HG03039 (cell line): ENCODE measurements around the gene COL9A2.

Experiments
- ATAC-seq: cut with Tn5 transposase; IDR thresholded peaks from one replicate; pipeline ENCODE4 v1.9.1; 2021; ENCODE audit warnings: mild to moderate bottlenecking, moderate library complexity; ENCODE audit not compliant: unreplicated experiment

Gene COL9A2

DNA sequence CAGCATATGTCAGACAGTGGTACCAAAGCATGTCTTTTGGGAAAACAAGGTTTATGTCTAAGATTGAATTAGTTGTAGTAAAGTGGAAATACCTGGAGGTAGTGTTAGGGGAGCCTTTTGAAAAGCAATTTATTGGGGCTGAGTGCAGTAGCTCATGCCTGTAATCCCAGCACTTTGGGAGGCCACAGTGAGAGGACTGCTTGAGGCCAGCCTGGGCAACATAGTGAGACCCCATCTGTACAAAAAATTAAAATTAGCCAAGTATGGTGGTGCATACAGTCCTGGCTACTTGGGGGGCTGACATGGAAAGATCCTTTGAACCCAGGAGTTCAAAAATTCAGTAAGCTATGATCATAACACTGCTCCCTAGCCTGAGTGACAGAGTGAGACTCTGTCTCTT, 51.8 kb downstream of the COL9A2 start:
- ATAC-seq = no peak

DNA sequence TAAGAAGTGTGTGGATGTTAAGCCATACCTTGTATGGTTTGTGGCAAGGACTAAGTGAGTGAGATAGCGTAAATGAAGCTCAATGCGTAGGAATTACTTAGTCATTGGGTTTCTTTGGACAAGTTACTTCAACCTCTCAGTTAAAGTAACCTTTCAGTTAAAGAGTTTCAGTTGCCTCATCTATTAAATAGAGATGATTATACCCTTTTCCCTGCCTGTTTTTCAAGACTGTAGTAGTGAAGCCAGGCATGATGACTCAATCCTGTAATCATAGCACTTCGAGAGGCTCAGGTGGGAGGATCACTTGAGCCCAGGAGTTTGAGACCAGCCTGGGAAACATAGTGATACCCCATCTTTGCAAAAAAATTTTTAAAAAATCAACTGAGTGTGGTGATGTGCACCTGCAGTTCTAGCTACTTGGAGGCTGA, 52.7 kb downstream of the COL9A2 start:
- no peak for ATAC-seq

DNA sequence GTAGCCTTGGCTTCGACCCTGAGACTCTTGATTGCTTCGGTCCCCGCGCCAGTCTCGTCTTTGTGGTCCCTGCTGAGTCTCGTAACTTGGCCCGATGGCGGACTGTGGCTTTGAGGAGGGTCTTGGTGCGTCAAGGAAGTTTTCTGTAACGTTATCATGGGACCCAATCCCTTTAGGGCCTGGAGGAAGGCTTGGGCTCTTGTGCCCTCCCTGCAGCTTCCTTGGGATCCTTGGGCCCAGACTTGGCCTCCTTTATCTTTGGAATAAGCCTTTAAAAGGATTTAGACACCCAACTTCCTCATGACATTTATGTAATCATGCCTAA, 58.7 kb downstream of the COL9A2 start:
- ATAC-seq = peak; percentile 2

DNA sequence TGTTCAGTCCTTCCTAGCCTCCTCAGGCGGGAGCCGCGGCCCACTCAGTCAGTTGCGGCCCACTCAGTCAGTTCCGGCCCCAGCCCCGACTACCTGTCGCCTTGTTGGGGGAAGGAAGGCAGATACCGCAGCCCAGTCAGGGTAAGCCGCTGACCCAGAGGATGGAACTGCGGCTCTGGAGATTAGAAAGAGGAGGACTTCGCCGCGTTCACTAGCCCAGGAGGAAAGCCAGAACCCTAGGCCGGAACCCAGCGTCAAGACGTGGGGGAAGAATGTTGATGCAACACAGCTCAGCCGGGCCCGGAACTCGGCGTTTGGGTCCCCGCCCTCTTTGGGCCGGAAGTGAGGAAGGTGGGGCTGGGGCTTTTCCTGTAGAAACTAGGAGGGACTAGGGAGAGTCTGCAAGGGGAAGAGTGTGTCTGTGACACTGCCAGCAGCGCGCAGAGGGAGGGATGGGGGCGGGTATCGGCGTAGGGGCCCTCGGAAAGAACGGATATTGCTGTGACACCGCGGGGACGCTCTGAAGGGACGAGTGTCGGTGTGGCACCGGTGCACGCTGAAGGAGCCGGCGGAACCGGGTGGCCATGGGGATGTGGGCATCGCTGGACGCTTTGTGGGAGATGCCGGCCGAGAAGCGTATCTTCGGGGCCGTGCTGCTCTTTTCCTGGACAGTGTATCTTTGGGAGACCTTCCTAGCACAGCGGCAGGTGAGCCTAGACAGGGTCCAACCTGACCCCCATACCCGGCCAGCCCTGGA, 59.2 kb downstream of the COL9A2 start, which contains the start of gene ZMPSTE24:
ZMPSTE24 (plus strand) TSS at position 549 of the 757 bp plus-strand sequence; CDS start at position 585, 36 bp downstream.
- peak; percentile 93 for ATAC-seq

DNA sequence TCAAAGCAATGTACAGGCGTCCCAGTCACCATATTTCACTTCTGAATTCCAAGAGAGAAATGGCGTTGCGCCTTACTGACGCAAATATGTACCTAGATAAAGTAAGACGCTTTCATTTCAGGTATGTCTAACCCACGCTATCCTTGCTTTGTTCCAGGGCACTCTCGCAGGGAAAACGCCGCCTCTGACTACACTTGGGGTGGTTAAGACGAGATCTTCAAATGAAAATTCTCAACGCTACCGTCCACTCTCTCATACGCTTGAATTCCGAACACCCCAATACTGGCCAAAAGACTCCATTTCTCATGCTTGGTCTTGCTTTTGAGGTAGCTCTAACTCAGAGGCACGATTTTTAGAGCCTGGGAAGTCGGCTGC, 59.8 kb downstream of the COL9A2 start:
- ATAC-seq = peak; percentile 1

DNA sequence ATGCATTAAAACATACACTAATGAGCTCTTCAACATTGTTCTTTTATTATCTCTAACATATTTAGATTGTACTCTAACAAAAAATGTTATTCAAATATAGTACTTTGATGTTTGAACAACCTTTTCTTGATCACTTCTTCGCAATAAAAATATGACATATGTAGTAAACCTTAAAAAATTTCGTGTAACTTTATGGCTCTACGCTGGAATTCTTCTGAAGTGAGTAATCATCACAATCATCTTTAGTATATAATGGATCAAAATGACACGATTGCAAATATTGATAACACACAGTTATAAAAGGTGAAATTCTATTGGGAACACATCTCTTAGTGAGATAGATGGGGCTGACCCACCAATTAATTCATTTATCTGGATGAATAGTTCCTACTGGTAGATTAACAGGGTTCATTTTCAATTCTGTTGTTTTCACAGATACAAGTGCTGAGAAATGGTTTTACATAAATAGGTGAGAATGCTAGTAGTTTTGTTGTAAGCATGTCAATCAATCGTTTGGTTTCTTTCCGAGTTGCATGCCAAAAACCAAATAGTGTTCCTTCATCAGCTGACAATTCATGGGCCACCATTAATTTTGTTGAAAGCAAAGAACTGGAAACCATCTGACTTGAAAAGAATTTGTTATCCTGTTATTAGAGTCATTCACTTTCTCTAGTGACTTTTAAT, 60.5 kb downstream of the COL9A2 start:
- ATAC-seq = no peak

DNA sequence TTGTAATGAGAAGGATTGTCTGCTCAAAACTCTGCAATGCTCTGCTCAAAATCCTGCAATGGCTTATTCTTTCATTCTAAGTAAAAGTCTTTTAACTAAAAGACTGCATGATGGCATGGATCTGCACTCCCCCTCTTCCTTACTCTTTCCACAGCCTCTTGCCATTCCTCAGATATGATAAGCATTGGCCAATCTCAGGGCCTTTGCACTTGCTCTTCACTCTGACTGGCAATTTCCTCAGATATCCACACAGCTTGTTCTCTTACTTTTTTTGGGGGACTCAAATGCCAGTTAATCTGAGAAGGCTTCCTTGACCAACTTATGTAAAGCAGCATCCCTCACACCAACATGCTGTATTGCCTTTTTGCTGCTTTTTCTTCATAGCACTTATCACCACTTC, 61.9 kb downstream of the COL9A2 start:
- ATAC-seq = no peak

DNA sequence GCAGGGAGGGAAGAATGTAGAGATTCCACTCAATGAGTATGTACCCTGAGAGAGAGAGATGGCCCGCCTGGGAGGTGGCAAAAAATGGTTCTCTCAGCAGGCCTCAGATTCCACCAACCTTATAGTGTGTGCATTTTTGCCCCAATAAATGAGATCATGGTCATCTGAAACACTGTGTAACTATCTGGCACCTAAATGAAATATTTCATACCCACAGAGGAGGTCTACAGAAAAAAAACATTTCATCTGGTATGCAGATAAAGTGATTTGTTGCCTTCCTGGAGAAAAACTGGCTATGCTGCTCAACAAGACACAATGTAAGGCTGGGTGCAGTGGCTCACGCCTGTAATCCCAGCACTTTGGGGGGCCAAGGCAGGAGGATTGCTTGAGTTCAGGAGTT, 64.5 kb downstream of the COL9A2 start:
- no peak for ATAC-seq

DNA sequence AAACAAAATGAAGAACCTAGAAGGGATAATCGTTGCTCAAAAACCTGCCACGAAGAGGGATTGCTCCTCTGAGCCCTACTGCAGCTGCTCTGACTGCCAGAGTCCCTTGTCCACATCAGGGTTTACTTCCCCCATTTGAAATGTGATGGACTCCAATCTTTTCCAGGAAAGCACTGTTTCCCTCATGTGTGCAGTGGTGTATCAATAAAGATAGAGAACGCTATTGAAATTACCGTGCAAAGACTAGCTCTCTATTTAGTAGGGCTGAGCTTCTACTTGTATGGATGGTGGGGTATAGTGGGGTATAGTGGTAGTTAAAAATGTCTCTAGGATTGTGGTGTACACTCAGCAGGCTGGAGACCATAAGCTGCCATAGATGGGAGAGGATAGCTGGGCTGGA, 65.6 kb downstream of the COL9A2 start:
- ATAC-seq = no peak
